Cerebellar cortex (tissue), 1 donor: ENCODE data around the gene GNAQ.
"Not testable (repeated sequence)": the region's sequence is repeated elsewhere in the genome, so short reads cannot be mapped to it uniquely, and the experiment has no call there.

Experiments
- DNase-seq: peaks from one replicate; pipeline ENCODE4 v3.0.0-alpha.2; 2015; ENCODE audit warnings: low spot score

GNAQ gene

GRCh38 chr9:77690723-77691122, 340.9 kb downstream of the GNAQ start:
- not testable (repeated sequence) for DNase-seq

- DNase-seq = not testable (repeated sequence)
Observed at GRCh38 chr9:77690119-77690518, 341.5 kb downstream of the GNAQ start.

GRCh38 chr9:77687737-77688136, 343.9 kb downstream of the GNAQ start:
- not testable (repeated sequence) for DNase-seq

- no peak for DNase-seq
Observed at GRCh38 chr9:77680581-77680980, 351.0 kb downstream of the GNAQ start.

- no peak for DNase-seq
Observed at GRCh38 chr9:77679661-77680368, 351.8 kb downstream of the GNAQ start.

GRCh38 chr9:77679088-77679487, 352.5 kb downstream of the GNAQ start:
- no peak for DNase-seq

- DNase-seq = no peak
Observed at GRCh38 chr9:77677957-77678535, 353.6 kb downstream of the GNAQ start.

- no peak for DNase-seq
Observed at GRCh38 chr9:77677397-77677796, 354.2 kb downstream of the GNAQ start.

- DNase-seq = no peak
Observed at GRCh38 chr9:77673941-77674791, 357.4 kb downstream of the GNAQ start.

- no peak for DNase-seq
Observed at GRCh38 chr9:77672183-77672582, 359.4 kb downstream of the GNAQ start.

GRCh38 chr9:77667151-77667550, 364.5 kb downstream of the GNAQ start:
- DNase-seq = no peak
